H1 (cell line): Measurements from ENCODE around the gene BAZ2B.

Source experiments
- ATF3 ChIP-seq: IDR thresholded peaks from 2 replicates; pipeline ENCODE4 v1.6.1; 2011; ENCODE audit warnings: low read depth, mild to moderate bottlenecking, low read length; ENCODE audit not compliant: insufficient read depth
- GABPA ChIP-seq: IDR thresholded peaks from 2 replicates; pipeline ENCODE4 v1.6.1; 2011; ENCODE audit warnings: mild to moderate bottlenecking, low read length, moderate library complexity, borderline replicate concordance; ENCODE audit not compliant: insufficient read depth
- POLR2A ChIP-seq, 2 experiments: IDR thresholded peaks; 1 replicate in 1 of 2; 2 replicates in 1 of 2; pipeline ENCODE4 v1.6.1; 2011; ENCODE audit warnings: low read depth in 2 of 2, low read length in 2 of 2, mild to moderate bottlenecking in 2 of 2; ENCODE audit errors: control extremely low read depth in 1 of 2
- TF ChIP-seq, protein P1 (sequence below), 3 experiments: IDR thresholded peaks; 1 replicate in 2 of 3; 2 replicates in 1 of 3; pipeline versions ENCODE4 v1.5.1 to v1.6.1; 2011; ENCODE audit warnings: low read length in 3 of 3, mild to moderate bottlenecking in 3 of 3, inconsistent platforms in 2 of 3, low read depth in 1 of 3, moderate library complexity in 1 of 3; ENCODE audit not compliant: insufficient read depth in 1 of 3; ENCODE audit errors: control extremely low read depth in 1 of 3

GRCh38 chr2:159648643-159649042 is 32.3 kb upstream of the BAZ2B start:
- TF ChIP-seq GABPA (no peak), POLR2A (IDR thresholded peaks at IDR 0.05; ENCODE audit: control extremely low read depth in 1 of 2, low read depth in 2 of 2, low read length in 2 of 2) (no peak), ATF3 (no peak)
- TF ChIP-seq, protein P1, sequence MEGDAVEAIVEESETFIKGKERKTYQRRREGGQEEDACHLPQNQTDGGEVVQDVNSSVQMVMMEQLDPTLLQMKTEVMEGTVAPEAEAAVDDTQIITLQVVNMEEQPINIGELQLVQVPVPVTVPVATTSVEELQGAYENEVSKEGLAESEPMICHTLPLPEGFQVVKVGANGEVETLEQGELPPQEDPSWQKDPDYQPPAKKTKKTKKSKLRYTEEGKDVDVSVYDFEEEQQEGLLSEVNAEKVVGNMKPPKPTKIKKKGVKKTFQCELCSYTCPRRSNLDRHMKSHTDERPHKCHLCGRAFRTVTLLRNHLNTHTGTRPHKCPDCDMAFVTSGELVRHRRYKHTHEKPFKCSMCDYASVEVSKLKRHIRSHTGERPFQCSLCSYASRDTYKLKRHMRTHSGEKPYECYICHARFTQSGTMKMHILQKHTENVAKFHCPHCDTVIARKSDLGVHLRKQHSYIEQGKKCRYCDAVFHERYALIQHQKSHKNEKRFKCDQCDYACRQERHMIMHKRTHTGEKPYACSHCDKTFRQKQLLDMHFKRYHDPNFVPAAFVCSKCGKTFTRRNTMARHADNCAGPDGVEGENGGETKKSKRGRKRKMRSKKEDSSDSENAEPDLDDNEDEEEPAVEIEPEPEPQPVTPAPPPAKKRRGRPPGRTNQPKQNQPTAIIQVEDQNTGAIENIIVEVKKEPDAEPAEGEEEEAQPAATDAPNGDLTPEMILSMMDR (IDR thresholded peaks at IDR 0.05; ENCODE audit: control extremely low read depth in 1 of 3, insufficient read depth in 1 of 3, low read depth in 1 of 3, low read length in 3 of 3): no peak
